ENCODE results near the gene SPOCK1.

DNA sequence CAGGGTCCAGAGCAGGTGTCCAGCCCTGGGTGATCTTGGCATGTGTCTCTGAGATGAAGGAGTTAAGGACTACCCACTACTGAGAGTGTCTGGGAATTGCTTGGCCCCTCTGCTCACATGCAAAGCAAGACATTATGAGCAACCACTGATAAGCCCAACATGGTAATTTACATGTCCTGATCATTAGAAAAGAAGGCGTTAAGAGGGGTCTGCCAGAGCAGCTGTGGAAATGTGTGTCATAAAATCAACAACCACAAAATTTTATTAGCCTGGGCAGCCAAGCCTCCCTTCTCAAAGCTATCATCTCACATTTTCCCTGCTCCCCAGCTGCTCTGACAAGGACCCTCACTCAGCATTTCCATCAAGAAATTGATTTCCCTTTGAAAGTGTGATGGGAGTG is 351.0 kb downstream of the SPOCK1 start:
- TF ChIP-seq, protein P1, sequence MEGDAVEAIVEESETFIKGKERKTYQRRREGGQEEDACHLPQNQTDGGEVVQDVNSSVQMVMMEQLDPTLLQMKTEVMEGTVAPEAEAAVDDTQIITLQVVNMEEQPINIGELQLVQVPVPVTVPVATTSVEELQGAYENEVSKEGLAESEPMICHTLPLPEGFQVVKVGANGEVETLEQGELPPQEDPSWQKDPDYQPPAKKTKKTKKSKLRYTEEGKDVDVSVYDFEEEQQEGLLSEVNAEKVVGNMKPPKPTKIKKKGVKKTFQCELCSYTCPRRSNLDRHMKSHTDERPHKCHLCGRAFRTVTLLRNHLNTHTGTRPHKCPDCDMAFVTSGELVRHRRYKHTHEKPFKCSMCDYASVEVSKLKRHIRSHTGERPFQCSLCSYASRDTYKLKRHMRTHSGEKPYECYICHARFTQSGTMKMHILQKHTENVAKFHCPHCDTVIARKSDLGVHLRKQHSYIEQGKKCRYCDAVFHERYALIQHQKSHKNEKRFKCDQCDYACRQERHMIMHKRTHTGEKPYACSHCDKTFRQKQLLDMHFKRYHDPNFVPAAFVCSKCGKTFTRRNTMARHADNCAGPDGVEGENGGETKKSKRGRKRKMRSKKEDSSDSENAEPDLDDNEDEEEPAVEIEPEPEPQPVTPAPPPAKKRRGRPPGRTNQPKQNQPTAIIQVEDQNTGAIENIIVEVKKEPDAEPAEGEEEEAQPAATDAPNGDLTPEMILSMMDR (conservative IDR thresholded peaks at IDR 0.05 in 1 of 2, IDR thresholded peaks at IDR 0.05 in 1 of 2; ENCODE audit: extremely low read depth in 1 of 2, insufficient read depth in 1 of 2, low read depth in 1 of 2, low read length in 2 of 2), result no peak
- TF ChIP-seq EZH2 (IDR thresholded peaks at IDR 0.05; ENCODE audit: borderline replicate concordance, low read length), result no peak
